ENCODE results near the gene TANC1.
"Not testable (repeated sequence)": the region's sequence is repeated elsewhere in the genome, so short reads cannot be mapped to it uniquely, and the experiment has no call there.

Gene TANC1

DNA sequence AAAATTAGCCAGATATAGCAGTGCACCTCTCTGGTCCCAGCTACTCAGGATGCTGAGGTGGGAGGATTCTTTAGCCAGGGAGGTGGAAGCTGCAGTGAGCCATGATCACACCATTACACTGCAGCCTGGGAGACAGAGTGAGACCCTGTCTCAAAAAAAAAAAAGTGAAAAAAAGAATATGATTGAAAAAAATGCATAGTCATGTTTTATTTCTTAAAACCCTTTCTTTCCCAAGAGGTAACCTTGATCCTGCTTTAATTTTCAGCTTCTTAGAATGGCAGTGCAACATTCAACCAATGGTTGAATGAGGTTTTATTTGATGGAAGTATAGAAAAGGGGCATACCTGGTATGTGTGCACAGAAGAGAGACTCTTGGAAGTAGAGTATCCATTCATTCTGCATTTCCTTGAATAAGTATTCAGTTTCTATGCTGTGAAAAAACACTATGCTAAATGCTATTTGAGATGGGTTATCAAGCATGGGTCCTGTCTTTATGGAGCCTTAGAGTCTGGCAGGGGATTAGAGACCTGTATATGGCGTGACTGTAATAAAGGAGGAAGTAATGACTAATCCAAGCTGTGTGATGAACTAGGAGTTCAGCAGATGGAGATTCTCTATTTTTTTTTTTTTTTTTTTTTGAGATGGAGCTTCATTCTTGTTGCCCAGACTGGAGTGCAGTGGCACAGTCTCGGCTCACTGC is 171.8 kb downstream of the TANC1 start:
- no peak for DNase-seq (ENCODE audit: low read depth)

DNA sequence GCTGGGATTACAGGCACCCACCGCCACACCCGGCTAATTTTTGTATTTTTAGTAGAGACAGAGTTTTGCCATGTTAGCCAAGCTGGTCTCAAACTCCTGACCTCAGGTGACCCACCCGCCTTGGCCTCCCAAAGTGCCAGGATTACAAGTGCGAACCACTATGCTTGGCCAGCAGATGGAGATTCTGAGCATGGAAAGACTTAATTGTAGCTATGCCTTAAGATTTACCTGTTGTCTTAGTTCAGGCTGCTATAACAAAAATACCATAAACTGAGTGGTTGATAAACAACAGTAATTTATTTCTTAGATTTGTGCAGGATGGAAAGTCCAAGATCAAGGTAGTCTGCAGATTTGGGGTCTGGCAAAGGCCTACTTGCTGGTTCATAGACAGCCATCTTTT is 172.4 kb downstream of the TANC1 start:
- DNase-seq (ENCODE audit: low read depth): not testable (repeated sequence)

DNA sequence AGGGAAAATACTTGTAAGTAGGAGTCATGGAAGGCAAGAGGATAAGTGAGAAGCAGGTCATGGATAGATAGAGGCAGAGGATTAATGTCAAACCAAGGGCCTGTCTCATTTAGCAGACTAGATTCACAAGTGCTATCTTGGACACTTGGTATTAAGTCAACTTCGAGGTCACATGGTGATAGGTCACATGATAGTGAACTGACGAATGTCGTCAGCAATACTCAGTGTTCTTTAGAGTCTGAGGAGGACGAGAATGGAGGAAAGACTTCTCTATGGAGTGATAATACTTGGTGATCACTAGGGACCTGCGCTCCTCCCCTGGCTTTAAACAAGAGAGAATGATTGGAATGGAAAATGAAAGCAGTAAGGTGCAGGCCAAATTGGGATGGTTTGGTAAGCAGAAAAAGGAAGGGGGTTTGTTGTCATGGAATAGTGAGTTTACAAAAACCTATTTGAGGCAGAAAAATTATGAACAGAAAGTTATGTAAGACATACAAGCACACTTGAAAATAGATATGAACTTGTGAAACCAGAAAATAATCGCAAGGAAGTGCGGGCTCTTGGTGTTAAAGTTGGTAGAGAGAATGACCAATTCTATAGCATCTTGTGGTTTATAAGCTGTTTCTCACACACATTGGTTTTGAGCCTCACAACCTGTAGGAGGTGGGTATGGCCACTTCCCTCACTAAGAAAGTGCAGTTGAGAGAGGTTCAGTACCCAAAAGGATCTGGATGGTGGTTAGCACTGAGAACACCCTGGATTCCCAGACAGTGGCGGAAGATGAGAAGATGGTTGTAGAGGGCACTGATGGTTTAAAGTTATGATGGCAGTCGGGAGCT is 176.6 kb downstream of the TANC1 start:
- DNase-seq (ENCODE audit: low read depth): no peak

DNA sequence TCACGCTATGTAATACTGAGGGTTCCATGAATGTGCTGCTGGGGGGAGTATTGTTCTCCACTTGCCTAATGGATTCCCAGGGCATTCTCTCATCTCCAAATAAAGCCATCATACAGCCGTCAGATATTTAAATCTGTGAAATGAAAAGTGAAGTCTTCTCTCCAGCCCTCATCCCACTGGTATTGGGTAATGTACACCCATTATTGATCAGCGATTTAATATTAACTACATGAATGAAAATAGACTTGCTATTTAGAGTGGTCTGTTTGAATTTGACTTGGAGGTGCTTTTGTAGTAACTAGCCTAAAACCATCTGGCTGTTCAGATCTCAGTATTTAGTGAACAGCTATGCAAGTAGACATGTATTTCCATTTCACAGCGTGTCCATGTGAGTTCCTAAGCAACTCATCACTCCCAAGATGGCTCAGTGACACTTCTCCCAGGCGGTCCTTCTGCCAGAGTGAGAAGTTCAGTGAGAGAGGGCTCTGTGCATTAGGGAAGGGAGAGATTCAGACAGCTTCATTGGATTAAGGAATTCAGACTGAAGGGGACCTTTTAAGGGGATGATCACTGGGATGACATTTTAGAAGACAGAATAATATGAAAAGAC is 177.4 kb downstream of the TANC1 start:
- DNase-seq (ENCODE audit: low read depth): no peak

DNA sequence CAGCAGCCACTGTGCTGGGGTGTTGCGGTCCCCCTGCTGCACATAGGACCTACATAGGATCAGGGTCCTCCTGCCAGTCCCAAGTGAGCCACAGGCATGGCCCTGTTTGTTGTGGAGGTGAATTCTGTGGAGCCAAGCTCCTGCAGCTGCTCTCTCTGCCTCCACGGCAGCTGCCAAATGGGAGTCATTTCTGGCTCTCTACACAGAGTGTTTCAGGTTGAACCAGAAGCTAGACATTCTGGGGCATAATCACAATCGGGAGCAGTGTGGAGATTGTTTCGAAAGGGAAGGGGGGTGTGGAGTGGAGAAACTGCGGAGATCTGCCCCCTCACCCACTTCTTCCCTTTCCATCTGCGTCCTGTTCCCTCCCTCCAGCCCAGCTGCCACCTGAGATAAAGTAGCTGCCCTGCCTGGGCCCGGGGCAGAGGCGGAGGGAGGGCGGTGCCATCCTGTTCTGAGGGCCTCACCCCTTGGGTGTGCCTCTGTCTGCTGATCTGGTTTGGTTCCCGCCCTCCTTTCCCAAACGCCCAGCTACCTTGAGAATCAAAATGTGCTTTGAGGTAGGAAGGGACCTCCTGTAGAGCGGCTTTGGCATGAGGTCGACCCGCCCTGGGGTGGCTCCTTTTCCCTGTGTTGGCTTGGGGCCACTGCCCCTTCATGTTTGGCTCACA is 178.7 kb downstream of the TANC1 start:
- DNase-seq (ENCODE audit: low read depth): no peak

DNA sequence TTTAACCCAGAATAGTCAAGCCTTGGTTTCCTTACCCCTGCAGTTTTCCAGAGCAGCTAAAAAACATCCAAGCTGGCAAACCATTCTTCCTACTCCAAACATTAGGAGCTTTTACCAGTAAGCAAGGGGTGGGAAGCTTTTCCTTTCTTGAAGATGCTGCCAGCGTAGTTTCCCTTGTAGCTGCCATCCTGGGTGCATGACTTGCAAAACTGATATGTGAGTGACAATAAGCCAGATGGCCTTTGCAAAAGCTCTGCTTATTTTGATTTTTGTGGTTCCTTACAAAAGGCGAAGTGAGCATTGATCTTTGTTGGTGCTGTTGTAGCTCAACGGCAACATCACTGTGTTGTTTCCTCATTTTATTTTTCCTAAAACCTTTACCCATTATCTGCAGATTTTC is 179.2 kb downstream of the TANC1 start:
- no peak for DNase-seq (ENCODE audit: low read depth)

DNA sequence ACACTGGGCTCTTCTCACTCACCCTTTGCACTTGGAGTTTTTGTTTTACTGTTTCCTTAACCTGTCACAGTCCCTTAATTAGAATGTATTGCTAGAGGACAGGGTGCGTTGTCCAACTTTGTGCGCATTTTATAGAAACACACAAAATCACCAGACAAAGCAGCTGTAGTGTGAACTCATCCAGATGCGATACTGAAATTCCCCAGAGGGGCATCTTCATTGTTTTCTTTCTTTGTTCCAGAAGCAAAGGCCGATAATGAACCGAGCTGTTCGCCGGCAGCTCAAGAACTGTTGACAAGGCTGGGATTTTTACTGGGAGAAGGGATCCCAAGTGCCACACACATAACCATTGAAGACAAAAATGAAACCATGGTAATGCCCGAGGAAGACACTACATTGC is 180.5 kb downstream of the TANC1 start:
- DNase-seq (ENCODE audit: low read depth): no peak

DNA sequence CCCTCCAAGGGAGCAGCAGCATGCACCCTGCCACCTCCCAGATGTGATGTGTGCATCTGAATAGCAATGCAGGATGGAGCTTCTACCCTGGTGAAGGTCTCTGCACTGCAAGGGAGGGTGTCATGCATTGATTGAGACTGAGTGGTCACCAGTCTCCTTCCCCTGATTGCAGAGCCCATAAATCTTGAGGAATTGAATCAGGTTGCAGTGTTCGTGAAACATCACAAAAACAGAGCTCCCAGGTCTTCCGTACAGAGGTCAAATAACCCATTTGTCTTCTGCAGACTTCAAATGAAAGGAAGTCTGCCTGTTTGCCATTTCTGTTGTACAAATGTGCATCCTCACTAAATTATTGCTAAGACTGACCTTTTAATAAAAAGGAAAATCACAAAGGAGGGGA is 181.3 kb downstream of the TANC1 start:
- no peak for DNase-seq (ENCODE audit: low read depth)

DNA sequence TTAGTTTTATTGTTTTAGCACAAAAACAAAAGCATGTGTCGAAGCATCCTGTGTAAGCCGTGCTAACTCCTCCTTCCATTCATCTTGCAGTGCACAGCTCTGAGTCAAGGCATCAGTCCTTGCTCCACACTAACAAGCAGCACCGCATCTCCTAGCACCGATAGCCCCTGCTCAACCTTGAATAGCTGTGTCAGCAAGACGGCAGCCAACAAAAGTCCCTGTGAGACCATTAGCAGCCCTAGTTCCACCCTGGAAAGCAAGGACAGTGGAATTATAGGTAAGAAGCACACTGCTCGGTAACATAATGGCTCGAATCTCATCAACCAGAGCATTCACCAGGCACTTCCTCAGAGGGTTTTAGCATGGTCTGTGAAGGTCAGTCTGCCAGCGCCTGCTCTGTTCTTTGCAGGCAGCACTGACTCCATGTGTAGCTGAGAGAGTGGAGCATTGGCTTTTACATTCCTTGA is 181.9 kb downstream of the TANC1 start:
- DNase-seq (ENCODE audit: low read depth): no peak

DNA sequence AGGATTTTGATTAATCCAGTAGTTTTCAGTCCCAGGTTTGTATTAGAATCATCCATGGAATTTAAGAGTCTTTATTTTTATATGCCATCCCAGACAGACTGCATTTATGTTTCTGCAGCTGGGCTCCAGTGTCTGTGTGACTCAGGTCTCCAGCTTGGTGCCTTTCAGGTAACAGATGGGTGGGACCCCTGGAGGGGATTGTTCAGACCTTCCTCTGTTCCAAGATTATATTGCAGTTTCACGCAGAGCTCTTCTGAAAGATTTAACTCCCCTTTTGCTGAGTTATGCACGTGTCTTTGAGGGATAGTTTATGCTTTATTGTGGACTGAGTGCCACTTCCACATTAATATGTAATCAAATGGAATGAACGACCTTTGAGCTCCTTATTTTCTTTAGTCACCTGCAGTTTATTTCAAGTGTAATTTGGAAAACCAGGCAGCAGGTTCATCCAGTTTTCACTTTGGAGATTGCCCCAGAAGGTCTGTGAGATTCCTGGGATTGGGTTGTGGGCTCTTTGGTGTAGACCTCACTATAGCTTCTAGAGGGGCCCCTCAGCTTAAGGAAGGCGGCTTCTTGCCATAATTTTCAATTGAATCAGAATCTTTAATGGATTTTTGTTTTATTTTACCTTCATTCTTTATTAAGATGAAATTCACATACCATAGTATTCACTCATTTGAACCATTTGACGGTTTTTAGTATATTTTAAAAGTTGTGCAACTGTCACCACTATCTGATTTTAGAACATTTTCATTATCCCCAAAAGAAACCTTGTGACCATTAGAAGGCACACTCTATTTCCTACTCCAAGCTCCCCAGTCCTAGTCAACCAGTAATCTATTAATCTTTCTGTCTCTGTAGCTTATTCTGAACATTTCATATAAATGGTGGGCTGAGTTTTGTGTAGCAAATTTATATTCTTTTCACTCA is 183.0 kb downstream of the TANC1 start:
- no peak for DNase-seq (ENCODE audit: low read depth)

DNA sequence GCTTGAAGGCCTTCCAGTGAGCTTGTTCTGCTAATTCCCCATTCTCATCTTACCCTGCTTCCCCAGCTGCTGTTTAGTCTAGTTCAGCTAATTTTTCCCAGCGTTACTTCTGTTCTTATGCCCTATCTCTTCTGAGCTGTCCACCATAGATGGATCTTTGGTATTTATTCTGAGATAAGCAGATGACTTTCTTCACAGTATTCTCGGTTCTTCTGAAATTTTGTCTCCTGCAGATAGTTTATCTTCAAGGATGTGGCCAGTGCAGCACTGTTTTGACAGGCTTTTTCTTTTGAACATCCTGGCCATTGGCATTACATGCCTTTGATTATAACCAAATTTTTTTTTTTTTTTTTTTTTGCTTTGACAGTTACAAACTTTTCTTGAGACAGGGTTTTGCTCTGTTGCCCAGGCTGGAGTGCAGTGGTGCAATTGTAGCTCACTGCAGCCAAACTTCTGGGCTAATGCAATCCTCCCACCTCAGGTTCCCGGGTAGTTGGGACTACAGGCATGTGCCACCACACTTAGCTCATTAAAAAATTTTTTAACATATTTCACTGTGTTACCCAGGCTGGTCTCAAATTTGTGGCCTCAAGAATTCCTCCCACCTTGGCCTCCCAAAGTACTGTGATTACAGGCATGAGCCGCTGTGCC is 183.8 kb downstream of the TANC1 start:
- no peak for DNase-seq (ENCODE audit: low read depth)

DNA sequence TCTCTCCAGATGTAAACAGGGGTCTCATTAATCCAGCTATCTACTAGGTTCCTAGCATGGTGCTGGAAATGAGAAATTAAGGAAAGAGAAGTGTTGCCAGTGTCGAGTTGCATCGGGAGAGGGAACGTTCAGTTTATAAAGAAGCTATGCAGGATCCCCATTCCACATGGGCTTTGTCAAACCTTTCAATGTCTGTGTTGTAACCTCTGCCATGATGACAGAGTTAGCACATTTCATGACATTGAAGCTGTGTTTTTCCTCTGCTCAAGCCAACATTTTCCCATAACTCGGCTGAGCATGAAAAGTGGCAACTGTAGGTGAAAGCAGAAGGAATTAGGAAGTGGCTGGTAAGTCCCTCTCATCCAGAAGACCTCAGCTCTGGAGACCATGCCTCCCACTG is 184.6 kb downstream of the TANC1 start:
- no peak for DNase-seq (ENCODE audit: low read depth)

DNA sequence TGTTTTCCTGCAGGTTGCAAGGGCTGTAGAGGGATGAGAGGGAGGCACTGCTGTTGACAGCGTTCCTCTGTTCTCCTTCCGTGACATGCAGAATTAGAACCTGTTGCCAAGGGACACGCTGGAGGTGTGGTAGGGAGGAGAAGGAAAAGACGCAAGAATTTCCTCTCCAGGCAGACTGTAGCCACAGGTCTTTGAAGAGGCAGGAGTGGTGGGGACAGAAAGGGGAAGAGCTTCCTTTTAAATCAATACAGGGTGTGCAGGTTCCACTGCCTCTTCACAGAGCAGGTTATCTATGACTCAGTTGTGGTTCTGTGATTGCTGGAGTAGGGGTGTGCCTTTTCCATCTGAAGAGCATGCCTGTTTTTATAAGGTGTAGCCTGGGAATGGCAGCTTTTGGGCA is 185.0 kb downstream of the TANC1 start:
- DNase-seq (ENCODE audit: low read depth): no peak

DNA sequence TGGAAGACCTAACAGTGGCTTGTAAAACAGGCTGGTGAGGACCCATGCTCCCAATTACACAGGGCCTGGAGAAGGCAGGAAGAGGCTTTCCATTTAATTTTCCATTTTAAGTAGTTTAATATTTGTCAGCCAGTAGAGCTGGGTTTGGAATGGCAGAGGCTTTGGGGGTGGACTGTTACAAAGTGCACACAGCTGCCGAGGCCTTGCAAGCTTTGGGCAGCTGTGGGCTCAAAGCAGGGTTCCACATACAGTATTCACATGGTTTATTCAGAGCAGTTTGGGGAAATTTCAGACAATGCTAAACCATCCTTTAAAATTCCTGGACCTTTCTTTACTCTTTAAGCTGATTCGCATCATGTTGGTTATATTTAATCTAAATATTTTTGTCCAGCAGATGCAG is 185.5 kb downstream of the TANC1 start:
- no peak for DNase-seq (ENCODE audit: low read depth)

DNA sequence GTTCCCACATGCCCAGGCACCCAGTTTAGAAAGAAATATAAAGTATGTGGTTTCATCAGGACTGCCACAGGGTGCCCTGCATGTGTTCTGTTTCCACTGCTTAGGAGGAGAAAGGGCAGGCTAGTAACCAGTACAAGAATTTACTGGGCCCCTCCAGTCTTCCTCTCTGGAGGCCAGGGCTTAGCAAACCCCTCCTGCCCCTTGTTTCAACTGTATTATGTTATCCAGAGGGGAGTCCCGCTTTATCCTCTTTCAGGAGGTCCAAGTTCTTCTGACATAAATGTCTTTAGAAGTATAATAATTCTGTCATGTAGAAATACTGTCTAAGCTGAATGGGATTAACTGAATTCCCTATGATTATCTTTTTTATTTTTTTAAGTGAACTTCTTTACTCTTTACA is 185.9 kb downstream of the TANC1 start:
- no peak for DNase-seq (ENCODE audit: low read depth)

DNA sequence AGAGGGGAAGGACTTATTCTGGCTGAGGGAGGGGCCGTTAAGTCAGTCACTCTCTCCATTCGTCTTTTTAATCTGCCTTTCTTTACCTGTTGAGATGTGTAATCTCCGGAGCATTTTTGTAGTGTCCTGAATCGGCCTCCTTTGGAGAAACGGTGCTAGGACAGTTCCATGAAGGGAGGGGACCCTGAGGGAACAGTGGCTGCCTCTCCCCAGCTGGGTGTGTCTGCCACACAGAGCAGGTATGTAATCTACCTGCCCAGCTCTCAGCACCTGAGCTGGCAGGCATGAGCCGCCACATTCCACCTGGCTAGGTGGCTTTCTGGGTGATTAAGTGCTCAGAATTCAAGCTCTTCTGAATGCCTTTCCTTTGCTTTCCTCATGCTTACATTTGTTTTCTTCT is 186.9 kb downstream of the TANC1 start:
- no peak for DNase-seq (ENCODE audit: low read depth)

DNA sequence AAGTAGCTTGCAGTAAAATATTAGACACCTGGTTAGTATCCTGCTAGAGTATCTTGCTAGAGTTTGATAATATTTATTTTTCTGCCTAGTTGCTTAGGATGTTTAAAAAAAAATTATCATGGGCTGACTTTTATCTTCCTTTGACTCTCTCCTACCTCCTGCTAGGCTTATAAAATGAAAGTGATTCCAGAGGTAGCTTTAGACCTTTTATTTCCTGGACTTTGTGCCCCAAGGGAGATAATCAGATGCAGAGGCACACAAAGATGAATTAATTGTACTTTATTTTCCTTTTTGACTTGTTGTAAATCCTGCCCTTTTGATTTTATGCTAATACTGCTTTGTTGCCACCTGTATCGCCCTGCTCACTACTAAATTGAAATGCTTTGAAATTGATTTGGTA is 187.4 kb downstream of the TANC1 start:
- DNase-seq (ENCODE audit: low read depth): no peak

DNA sequence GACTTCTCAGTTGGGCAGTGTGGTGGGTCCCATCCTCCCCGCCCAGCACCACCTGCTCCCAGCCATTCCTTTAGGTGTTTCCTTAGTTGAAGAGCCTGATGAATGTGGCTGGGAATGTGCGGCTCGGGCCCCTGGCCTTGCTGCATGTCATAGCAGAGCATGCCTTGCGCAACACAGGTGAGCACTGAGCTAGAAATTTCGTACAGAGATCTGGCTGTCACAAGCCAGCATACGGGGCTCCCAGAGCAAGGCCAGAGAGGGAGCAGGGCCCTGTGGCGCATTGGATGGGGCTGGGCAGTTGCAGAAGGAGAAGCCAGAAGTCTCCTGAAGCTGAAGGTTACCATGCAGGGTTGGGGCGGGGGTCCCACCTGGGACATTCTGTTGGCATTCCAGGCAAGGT is 188.4 kb downstream of the TANC1 start:
- no peak for DNase-seq (ENCODE audit: low read depth)

DNA sequence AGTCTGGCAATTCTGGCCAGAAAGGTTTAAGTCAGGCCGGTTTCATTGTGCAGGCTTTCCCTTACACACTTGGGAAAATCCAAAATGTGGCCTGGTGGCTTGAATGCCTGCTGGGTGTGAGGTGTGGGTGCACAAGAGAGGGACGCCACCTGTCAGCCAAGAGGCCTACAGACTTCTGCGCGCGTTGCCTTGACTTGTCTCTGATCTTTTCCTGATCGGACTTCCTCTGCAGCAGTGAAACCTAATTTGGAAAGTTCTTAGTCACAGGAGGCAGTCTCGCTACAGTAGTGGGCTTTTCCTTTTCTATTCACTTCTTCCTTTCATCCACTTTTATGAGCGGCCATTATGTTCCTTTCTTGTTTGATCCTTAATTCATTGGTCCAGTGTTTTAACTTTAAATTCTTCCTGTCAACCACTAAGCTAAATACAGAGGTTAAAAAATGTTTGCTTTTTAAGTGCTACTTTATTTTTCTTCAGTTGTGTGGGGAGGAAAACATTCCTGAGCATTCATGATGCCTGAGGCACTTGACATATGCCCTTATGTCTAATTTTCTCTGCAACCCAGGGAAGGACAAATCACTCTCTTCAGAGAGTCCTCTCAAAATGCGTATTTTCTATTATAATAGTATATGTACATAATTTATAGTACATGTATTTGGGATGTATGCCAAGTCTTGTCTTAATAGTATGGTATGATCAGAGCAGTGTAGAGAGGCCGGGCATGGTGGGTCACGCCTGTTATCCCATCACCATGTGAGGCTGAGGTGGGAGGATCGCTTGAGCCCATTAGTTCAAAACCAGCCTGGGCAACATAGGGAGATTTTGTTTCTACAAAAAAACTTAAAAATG is 189.1 kb downstream of the TANC1 start:
- no peak for DNase-seq (ENCODE audit: low read depth)

DNA sequence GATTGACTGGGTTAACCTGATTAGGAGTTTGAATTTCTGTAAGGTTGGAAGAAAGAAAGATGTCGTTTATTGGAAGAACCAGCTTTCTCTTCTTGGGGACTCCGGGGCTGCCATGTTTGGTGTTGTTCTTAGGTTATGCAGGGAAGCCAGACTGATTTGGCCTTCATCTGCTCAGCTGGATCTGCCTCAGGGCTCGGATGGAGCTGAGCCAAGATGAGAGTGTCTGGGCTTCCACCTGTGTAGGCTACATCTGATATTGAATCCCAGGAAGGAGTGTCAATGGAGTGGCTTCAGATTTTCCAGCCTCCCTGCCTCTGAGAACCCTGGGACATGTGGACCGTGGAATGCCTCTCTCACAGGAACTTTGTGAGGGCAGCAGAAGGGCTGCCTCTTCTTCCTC is 192.0 kb downstream of the TANC1 start:
- DNase-seq (ENCODE audit: low read depth): no peak

Measured in T follicular helper cell (primary cell).